GM19023 (cell line): Measurements from ENCODE around the gene MEF2C.
"Not testable (repeated sequence)": the region's sequence is repeated elsewhere in the genome, so short reads cannot be mapped to it uniquely, and the experiment has no call there.

Experiments
- ATAC-seq: cut with Tn5 transposase; IDR thresholded peaks from one replicate; pipeline ENCODE4 v1.9.1; 2021; ENCODE audit warnings: mild to moderate bottlenecking, moderate library complexity; ENCODE audit not compliant: unreplicated experiment

The MEF2C gene

GRCh38 chr5:88808153-88808552 lies 74.8 kb downstream of the MEF2C start:
- no peak for ATAC-seq

GRCh38 chr5:88807327-88807726 lies 75.7 kb downstream of the MEF2C start:
- ATAC-seq, result no peak

GRCh38 chr5:88806338-88806737 lies 76.6 kb downstream of the MEF2C start:
- no peak for ATAC-seq

- ATAC-seq, result peak; percentile 73
Observed at GRCh38 chr5:88805151-88805784, 77.7 kb downstream of the MEF2C start.

- ATAC-seq, result no peak
Observed at GRCh38 chr5:88804444-88804843, 78.5 kb downstream of the MEF2C start.

GRCh38 chr5:88803309-88803708 lies 79.7 kb downstream of the MEF2C start:
- ATAC-seq, result no peak

GRCh38 chr5:88799938-88800535 lies 82.9 kb downstream of the MEF2C start:
- no peak for ATAC-seq

GRCh38 chr5:88798933-88799332 lies 84.1 kb downstream of the MEF2C start:
- not testable (repeated sequence) for ATAC-seq

- not testable (repeated sequence) for ATAC-seq
Observed at GRCh38 chr5:88793797-88794196, 89.2 kb downstream of the MEF2C start.

GRCh38 chr5:88792144-88792840 lies 90.7 kb downstream of the MEF2C start:
- peak; percentile 94 for ATAC-seq

GRCh38 chr5:88787856-88788255 lies 95.1 kb downstream of the MEF2C start:
- ATAC-seq, result no peak

GRCh38 chr5:88786789-88787188 lies 96.2 kb downstream of the MEF2C start:
- ATAC-seq, result no peak

GRCh38 chr5:88785746-88786565 lies 97.0 kb downstream of the MEF2C start:
- no peak for ATAC-seq

- no peak for ATAC-seq
Observed at GRCh38 chr5:88782571-88782970, 100.4 kb downstream of the MEF2C start.

- no peak for ATAC-seq
Observed at GRCh38 chr5:88780736-88781135, 102.2 kb downstream of the MEF2C start.

- ATAC-seq, result no peak
Observed at GRCh38 chr5:88778736-88779135, 104.2 kb downstream of the MEF2C start.

- ATAC-seq, result no peak
Observed at GRCh38 chr5:88776692-88777091, 106.3 kb downstream of the MEF2C start.

- ATAC-seq, result no peak
Observed at GRCh38 chr5:88772831-88773230, 110.2 kb downstream of the MEF2C start.

GRCh38 chr5:88772047-88772446 lies 110.9 kb downstream of the MEF2C start:
- ATAC-seq, result no peak

GRCh38 chr5:88770276-88771257 lies 112.4 kb downstream of the MEF2C start:
- no peak for ATAC-seq
